ENCODE results near the gene SEMA5A.

- TF ChIP-seq CTCF (IDR thresholded peaks at IDR 0.05 in 4 of 5, conservative IDR thresholded peaks at IDR 0.05 in 1 of 5) (no peak), POLR2A (IDR thresholded peaks at IDR 0.05) (no peak)
Observed at GRCh38 chr5:9381464-9381863, 164.4 kb downstream of the SEMA5A start.

Measured in gastrocnemius medialis (tissue), 4 donors.